Loucy (cell line): Measurements from ENCODE around the gene TIMMDC1.

Source experiments
- CTCF ChIP-seq: fragments of 200-600 bp; sonication (generic); conservative IDR thresholded peaks from 2 replicates; pipeline ENCODE4 v1.5.1; 2014; ENCODE audit warnings: mild to moderate bottlenecking, antibody characterized with exemption, low read length
- EZH2phosphoT487 ChIP-seq: fragments of 200-600 bp; IDR thresholded peaks from 2 replicates; pipeline ENCODE4 v1.6.1; 2018; ENCODE audit warnings: antibody characterized with exemption, mild to moderate bottlenecking, moderate library complexity, borderline replicate concordance

- TF ChIP-seq CTCF = no peak
- no peak for TF ChIP-seq EZH2phosphoT487
These were observed 41.1 kb upstream of the TIMMDC1 start for GRCh38 chr3:119457246-119457645.
